Lung (tissue), 12 donors: Measurements from ENCODE around the gene DEGS1. TPM values are rescaled to one million over a fixed set of nuclear protein-coding genes. Genes with fewer than 3 reads are reported as not detected.

Experiments used
- ATAC-seq: fragments of 200-7000 bp; cut with Tn5 transposase; one replicate; pipeline ENCODE4 v1.9.1; 2020; ENCODE audit warnings: moderate number of reproducible peaks; ENCODE audit not compliant: insufficient read depth, low FRiP score
- DNase-seq, 3 donors: peaks; one replicate each; pipeline ENCODE4 v3.0.0-alpha.2; 2013 to 2017
- H3K27ac ChIP-seq, 2 donors: one replicate each; pipeline ENCODE4 v1.5.1; 2013; ENCODE audit warnings: mild to moderate bottlenecking in 2 of 2, moderate library complexity in 2 of 2, control low read depth in 1 of 2, inconsistent platforms in 1 of 2, low read depth in 1 of 2, low read length in 1 of 2
- H3K27me3 ChIP-seq, 3 donors: one replicate each; pipeline ENCODE4 v1.5.1; 2013; ENCODE audit warnings: low read length in 2 of 3; ENCODE audit not compliant: control insufficient read depth in 3 of 3, insufficient read depth in 3 of 3
- H3K36me3 ChIP-seq, 4 donors: one replicate each; pipeline ENCODE4 v1.5.1; 2013; ENCODE audit warnings: low read length in 4 of 4, mild to moderate bottlenecking in 1 of 4, moderate library complexity in 1 of 4; ENCODE audit not compliant: control insufficient read depth in 4 of 4, insufficient read depth in 4 of 4
- H3K4me1 ChIP-seq, 5 donors: one replicate each; pipeline ENCODE4 v1.5.1; 2013; ENCODE audit warnings: low read length in 5 of 5, mild to moderate bottlenecking in 2 of 5, moderate library complexity in 1 of 5; ENCODE audit not compliant: control insufficient read depth in 5 of 5, insufficient read depth in 5 of 5
- H3K4me3 ChIP-seq: one replicate; pipeline ENCODE4 v1.5.1; 2013; ENCODE audit warnings: mild to moderate bottlenecking, control low read depth, moderate library complexity
- H3K9ac ChIP-seq, 2 donors: one replicate each; pipeline ENCODE4 v1.5.1; 2013; ENCODE audit warnings: low read length in 2 of 2, control low read depth in 1 of 2; ENCODE audit not compliant: insufficient read depth in 1 of 2
- H3K9me3 ChIP-seq, 4 donors: one replicate each; pipeline ENCODE4 v1.5.1; 2013; ENCODE audit warnings: low read length in 3 of 4, mild to moderate bottlenecking in 1 of 4, moderate library complexity in 1 of 4; ENCODE audit not compliant: control insufficient read depth in 4 of 4, insufficient read depth in 3 of 4
- CTCF ChIP-seq: IDR thresholded peaks from 2 replicates; pipeline ENCODE4 v1.5.1; 2012; ENCODE audit warnings: mild to moderate bottlenecking; ENCODE audit errors: control extremely low read depth, extremely low read depth
- WGBS, 2 donors: extraction: QIAGEN DNeasy Blood & Tissue Kit; methylation state at CpG; one replicate each; pipeline ENCODE4 v1.1.7; 2013; 5-methylcytosine and 5-hydroxymethylcytosine counted together
- polyA plus RNA-seq, 2 donors: library from polyadenylated mRNA; stranded (reverse); fragments of 200-250 nt; gene quantifications; one replicate each; pipeline ENCODE4 v1.2.1, GENCODE V29; 2013
- total RNA-seq, 2 donors: library from RNA; depleted of rRNA in 1 of 2; stranded (reverse); fragments of >200 nt in 1 of 2; gene quantifications; one replicate each; pipeline ENCODE4 v1.2.1, GENCODE V29; 2014 to 2021
- donor health status: control.
- donor health status: control.
- donor health status: Bipolar disorder and iron deficiency.
- donor health status: healthy.
- donor health status: DM: yes; HTN: yes; CAD: no.

The DEGS1 gene
- total and polyA plus RNA-seq, 4 donors, result 41.2 to 69.7 (median 67.2) TPM

GRCh38 chr1:224138198-224138597 is 44.8 kb upstream of the DEGS1 start:
- no peak overlapping the region for H3K4me3 ChIP-seq
- 78 to 86% methylated on average over 3 of the region's 3 CpGs for WGBS, 2 donors

GRCh38 chr1:224141693-224142092 is 41.3 kb upstream of the DEGS1 start:
- no peak for TF ChIP-seq CTCF
- DNase-seq (no peak), ATAC-seq (no peak)
- no peak overlapping the region for H3K27ac ChIP-seq
- no peaks in the 10 kb centered on the region for H3K27me3 ChIP-seq
- 96 to 98% methylated on average over 3 of the region's 3 CpGs for WGBS, 2 donors
- H3K36me3 ChIP-seq, result peaks cover 6 to 15% (median 8%) of the 10 kb centered on the region in 4 donors
- H3K9ac ChIP-seq, result no peak overlapping the region
- no peaks in the 10 kb centered on the region for H3K9me3 ChIP-seq
- H3K4me1 ChIP-seq, result no peaks in the 10 kb centered on the region
- no peak overlapping the region for H3K4me3 ChIP-seq

More at GRCh38 chr1:224138198-224138597, 44.8 kb upstream of the DEGS1 start:
- DNase-seq (no peak), ATAC-seq (no peak)
- Histone ChIP-seq H3K9me3 (no peaks in the 10 kb centered on the region), H3K4me1 (no peaks in the 10 kb centered on the region), H3K27me3 (no peaks in the 10 kb centered on the region), H3K36me3 (peaks cover 7 to 20% (median 9%) of the 10 kb centered on the region in 4 donors), H3K27ac (no peak overlapping the region), H3K9ac (no peak overlapping the region)
- TF ChIP-seq CTCF, result no peak

GRCh38 chr1:224149709-224150108 is 33.3 kb upstream of the DEGS1 start:
- DNase-seq (no peak), ATAC-seq (no peak)
- Histone ChIP-seq H3K9me3 (no peaks in the 10 kb centered on the region), H3K4me3 (no peak overlapping the region), H3K9ac (no peak overlapping the region), H3K27me3 (no peaks in the 10 kb centered on the region), H3K36me3 (peaks cover 2 to 7% (median 3%) of the 10 kb centered on the region in 4 donors), H3K27ac (no peak overlapping the region), H3K4me1 (no peaks in the 10 kb centered on the region)
- no peak for TF ChIP-seq CTCF
- WGBS, 2 donors, result 61 to 80% methylated on average over 1 of the region's 1 CpG

- Histone ChIP-seq H3K4me1 (no peaks in the 10 kb centered on the region), H3K27me3 (no peaks in the 10 kb centered on the region), H3K27ac (no peak overlapping the region), H3K9me3 (no peaks in the 10 kb centered on the region), H3K4me3 (no peak overlapping the region), H3K9ac (no peak overlapping the region), H3K36me3 (peaks cover 4 to 12% (median 6%) of the 10 kb centered on the region in 4 donors)
- no peak for TF ChIP-seq CTCF
- no peak for ATAC-seq
- no peak for DNase-seq
- WGBS, 2 donors, result 80 to 82% methylated on average over 3 of the region's 3 CpGs
Observed at GRCh38 chr1:224151117-224151516, 31.9 kb upstream of the DEGS1 start.
